Measurements from ENCODE around the gene SRRM1.
"Not testable (repeated sequence)": the region's sequence is repeated elsewhere in the genome, so short reads cannot be mapped to it uniquely, and the experiment has no call there.

Gene SRRM1

DNA sequence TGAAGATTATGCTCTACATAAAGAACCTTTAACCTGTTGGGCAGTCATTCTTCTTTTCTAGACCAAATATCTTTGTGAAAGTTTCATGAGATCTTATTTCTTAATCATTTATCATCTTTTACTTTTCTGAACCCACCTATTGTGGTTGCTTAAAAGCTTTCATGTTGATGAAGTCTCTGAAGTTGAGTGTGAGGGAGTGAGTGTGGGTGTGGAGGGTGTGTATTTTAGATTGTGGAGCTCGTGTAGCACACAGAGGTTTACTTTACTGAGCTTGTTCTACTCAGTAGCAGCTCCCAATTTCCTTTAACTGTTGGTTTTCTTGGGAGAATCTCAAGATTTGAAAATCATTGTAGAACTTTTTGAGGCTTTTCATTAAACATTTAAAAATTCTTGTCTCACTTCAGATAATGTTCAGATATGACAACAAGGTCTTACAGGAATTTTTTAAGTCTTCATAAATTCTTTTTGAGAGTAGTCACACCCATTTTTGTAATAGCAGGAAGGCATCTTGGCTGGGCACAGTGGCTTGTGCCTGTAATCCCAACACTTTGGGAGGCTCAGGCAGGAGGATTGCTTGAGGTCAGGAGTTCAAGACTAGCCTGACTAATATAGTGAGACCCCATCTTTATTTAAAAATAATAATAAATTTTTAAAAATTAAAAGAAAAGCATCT lies 17.0 kb downstream of the SRRM1 start:
- TF ChIP-seq, protein P1, sequence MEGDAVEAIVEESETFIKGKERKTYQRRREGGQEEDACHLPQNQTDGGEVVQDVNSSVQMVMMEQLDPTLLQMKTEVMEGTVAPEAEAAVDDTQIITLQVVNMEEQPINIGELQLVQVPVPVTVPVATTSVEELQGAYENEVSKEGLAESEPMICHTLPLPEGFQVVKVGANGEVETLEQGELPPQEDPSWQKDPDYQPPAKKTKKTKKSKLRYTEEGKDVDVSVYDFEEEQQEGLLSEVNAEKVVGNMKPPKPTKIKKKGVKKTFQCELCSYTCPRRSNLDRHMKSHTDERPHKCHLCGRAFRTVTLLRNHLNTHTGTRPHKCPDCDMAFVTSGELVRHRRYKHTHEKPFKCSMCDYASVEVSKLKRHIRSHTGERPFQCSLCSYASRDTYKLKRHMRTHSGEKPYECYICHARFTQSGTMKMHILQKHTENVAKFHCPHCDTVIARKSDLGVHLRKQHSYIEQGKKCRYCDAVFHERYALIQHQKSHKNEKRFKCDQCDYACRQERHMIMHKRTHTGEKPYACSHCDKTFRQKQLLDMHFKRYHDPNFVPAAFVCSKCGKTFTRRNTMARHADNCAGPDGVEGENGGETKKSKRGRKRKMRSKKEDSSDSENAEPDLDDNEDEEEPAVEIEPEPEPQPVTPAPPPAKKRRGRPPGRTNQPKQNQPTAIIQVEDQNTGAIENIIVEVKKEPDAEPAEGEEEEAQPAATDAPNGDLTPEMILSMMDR (IDR thresholded peaks at IDR 0.05; ENCODE audit: unreplicated experiment in 3 of 3) = no peak
- peaks cover 6% of the 10 kb centered on the region for H3K4me1 Mint-ChIP-seq
- H3K9me3 Mint-ChIP-seq = no peaks in the 10 kb centered on the region
- H3K36me3 Mint-ChIP-seq (ENCODE audit: low read depth) = peaks cover 83% of the 10 kb centered on the region
- no peak overlapping the region for H3K4me3 Mint-ChIP-seq
- H3K27ac Mint-ChIP-seq = peak overlapping the region in 2 of 3 experiments; percentile 22 to 86
- H3K27me3 Mint-ChIP-seq (ENCODE audit: low read depth) = no peaks in the 10 kb centered on the region

GRCh38 chr1:24664507-24665033 lies 21.5 kb downstream of the SRRM1 start:
- no peak overlapping the region for H3K27ac Mint-ChIP-seq

DNA sequence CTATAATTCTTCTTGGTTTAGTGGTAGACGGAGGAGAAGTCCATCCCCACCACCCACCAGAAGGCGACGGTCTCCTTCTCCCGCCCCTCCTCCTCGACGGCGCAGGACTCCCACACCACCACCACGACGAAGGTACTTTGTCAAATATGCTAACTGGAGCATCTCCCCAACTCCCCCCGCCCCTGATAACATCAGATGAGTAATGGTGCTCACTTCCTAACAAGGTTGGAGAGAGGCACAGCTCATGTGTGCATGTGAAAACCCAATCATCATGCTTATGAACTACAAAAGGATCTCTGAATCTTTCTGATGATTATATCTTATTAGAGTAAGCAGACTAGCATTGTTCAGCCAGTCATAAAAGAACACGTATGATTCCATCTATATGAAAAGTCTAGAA lies 23.7 kb downstream of the SRRM1 start:
- Mint-ChIP-seq H3K36me3 (ENCODE audit: low read depth) (peaks cover 82% of the 10 kb centered on the region), H3K4me3 (no peak overlapping the region), H3K27me3 (ENCODE audit: low read depth) (no peaks in the 10 kb centered on the region), H3K27ac (no peak overlapping the region), H3K9me3 (no peaks in the 10 kb centered on the region), H3K4me1 (peaks cover 13% of the 10 kb centered on the region)
- TF ChIP-seq, protein P1 (IDR thresholded peaks at IDR 0.05; ENCODE audit: unreplicated experiment in 3 of 3) = no peak

More at GRCh38 chr1:24664507-24665033, 21.5 kb downstream of the SRRM1 start:
- H3K9me3 Mint-ChIP-seq = no peaks in the 10 kb centered on the region
- no peak overlapping the region for H3K4me3 Mint-ChIP-seq
- H3K36me3 Mint-ChIP-seq (ENCODE audit: low read depth) = peaks cover 81% of the 10 kb centered on the region
- H3K4me1 Mint-ChIP-seq = no peaks in the 10 kb centered on the region
- H3K27me3 Mint-ChIP-seq (ENCODE audit: low read depth) = no peaks in the 10 kb centered on the region
- TF ChIP-seq, protein P1 (IDR thresholded peaks at IDR 0.05; ENCODE audit: unreplicated experiment in 3 of 3) = no peak

GRCh38 chr1:24671372-24671771 lies 28.3 kb downstream of the SRRM1 start:
- not testable (repeated sequence) for H3K4me3 Mint-ChIP-seq; H3K9me3 Mint-ChIP-seq; H3K27me3 Mint-ChIP-seq (ENCODE audit: low read depth)
- H3K27ac Mint-ChIP-seq = peak overlapping the region; percentile 41 to 79 (median 48)
- peaks cover 80% of the 10 kb centered on the region for H3K36me3 Mint-ChIP-seq (ENCODE audit: low read depth)
- H3K4me1 Mint-ChIP-seq = peaks cover 13% of the 10 kb centered on the region

GRCh38 chr1:24672686-24673085 lies 29.6 kb downstream of the SRRM1 start:
- not testable (repeated sequence) for H3K9me3 Mint-ChIP-seq; H3K27me3 Mint-ChIP-seq (ENCODE audit: low read depth)
- H3K27ac Mint-ChIP-seq = peak overlapping the region in 2 of 3 experiments; percentile 37 to 55

DNA sequence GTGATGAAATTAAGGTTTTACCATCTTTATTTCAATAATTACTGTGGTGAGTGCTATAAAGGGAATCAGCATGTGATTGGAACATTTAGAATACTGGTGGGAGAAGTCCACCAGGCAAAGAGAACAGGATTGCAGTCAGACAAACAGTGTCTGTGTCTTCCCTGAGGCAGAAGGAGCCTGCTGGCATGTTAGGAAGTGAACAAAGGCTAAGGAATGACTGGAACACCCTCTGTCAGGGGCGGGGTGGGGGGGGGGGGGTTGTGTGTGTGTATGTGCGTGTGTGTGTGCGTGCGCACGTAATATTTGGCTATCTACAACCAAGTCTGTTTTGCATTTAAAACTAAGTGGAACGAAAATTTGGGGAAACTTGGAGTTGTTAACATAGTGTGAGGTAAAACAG lies 30.2 kb downstream of the SRRM1 start:
- TF ChIP-seq, protein P1 (IDR thresholded peaks at IDR 0.05; ENCODE audit: unreplicated experiment in 3 of 3) = no peak
- Mint-ChIP-seq H3K4me3 (no peak overlapping the region), H3K4me1 (peaks cover 13% of the 10 kb centered on the region), H3K36me3 (ENCODE audit: low read depth) (peaks cover 80% of the 10 kb centered on the region), H3K9me3 (no peaks in the 10 kb centered on the region), H3K27ac (peak overlapping the region in 1 of 3 experiments; percentile 55), H3K27me3 (ENCODE audit: low read depth) (no peaks in the 10 kb centered on the region)

More at GRCh38 chr1:24672686-24673085, 29.6 kb downstream of the SRRM1 start:
- not testable (repeated sequence) for H3K4me3 Mint-ChIP-seq
- H3K4me1 Mint-ChIP-seq = peaks cover 13% of the 10 kb centered on the region
- peaks cover 80% of the 10 kb centered on the region for H3K36me3 Mint-ChIP-seq (ENCODE audit: low read depth)

DNA sequence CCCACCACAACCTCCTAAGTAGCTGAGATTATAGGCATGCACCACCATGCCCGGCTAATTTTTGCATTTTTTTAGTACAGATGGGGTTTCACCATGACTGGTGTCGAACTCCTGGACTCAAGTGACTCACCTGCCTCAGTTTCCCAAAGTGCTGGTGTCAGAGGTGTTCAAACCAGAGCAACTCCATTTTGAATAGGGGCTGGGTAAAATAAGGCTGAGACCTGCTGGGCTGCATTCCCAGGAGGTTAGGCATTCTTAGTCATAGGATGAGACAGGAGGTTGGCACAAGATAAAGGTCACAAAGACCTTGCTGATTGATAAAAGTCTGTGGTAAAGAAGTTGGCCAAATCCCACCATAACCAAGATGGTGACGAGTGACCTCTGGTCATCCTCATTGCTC lies 35.3 kb downstream of the SRRM1 start:
- H3K9me3 Mint-ChIP-seq; H3K4me1 Mint-ChIP-seq; H3K27ac Mint-ChIP-seq; H3K4me3 Mint-ChIP-seq; H3K27me3 Mint-ChIP-seq (ENCODE audit: low read depth): not testable (repeated sequence)
- H3K36me3 Mint-ChIP-seq (ENCODE audit: low read depth) = peaks cover 42% of the 10 kb centered on the region

All from nephron (organoid).